Testis (tissue), 3 donors: ENCODE measurements around the gene PHLDA2. TPM values are rescaled to one million over a fixed set of nuclear protein-coding genes. Genes with fewer than 3 reads are reported as not detected.

Source experiments
- DNase-seq: peaks from one replicate; pipeline ENCODE4 v3.0.0-alpha.2; 2019
- H3K27ac ChIP-seq, 2 donors: fragments of 200-600 bp; sonication (generic); one replicate each; pipeline ENCODE4 v1.5.1; 2019
- H3K27me3 ChIP-seq: fragments of 200-600 bp; sonication (generic); one replicate; pipeline ENCODE4 v1.5.1; 2019
- H3K36me3 ChIP-seq: fragments of 200-600 bp; sonication (generic); one replicate; pipeline ENCODE4 v1.5.1; 2017; ENCODE audit warnings: low read depth; ENCODE audit errors: missing control alignments
- H3K4me1 ChIP-seq: fragments of 200-600 bp; sonication (generic); one replicate; pipeline ENCODE4 v1.5.1; 2019
- H3K4me3 ChIP-seq, 2 donors: fragments of 200-600 bp; sonication (generic); one replicate each; pipeline ENCODE4 v1.5.1; 2017 to 2019
- H3K9me3 ChIP-seq: fragments of 200-600 bp; sonication (generic); one replicate; pipeline ENCODE4 v1.5.1; 2017
- POLR2A ChIP-seq: fragments of 450-650 bp; IDR thresholded peaks from one replicate; pipeline ENCODE4 v1.6.1; 2017; ENCODE audit warnings: antibody characterized with exemption, mild to moderate bottlenecking, moderate library complexity
- WGBS, 2 donors: methylation state at CpG; one replicate each; pipeline ENCODE4 v1.1.5; 2018; 5-methylcytosine and 5-hydroxymethylcytosine counted together
- intact Hi-C: fragments of 100-400 bp; cut with DNase I; formaldehyde crosslinking; loops from one replicate; pipeline ENCODE4 v1.15.1; 2023; ENCODE audit warnings: low total_unique reads
- polyA plus RNA-seq: library from polyadenylated mRNA; stranded (reverse); fragments of 350-450 nt; fragmentation: Illumina TruSeq; extraction: RNeasy Lipid Tissue Mini Kit (QIAGEN cat#74804); gene quantifications from one replicate; pipeline ENCODE4 v1.2.3, GENCODE V29; 2014; ENCODE audit warnings: low read depth, low replicate concordance; ENCODE audit not compliant: insufficient read depth
- total RNA-seq, 2 donors: library from RNA; depleted of rRNA; stranded (reverse); fragments of >200 nt; gene quantifications; one replicate each; pipeline ENCODE4 v1.2.3, GENCODE V29; 2016
- TF ChIP-seq, protein P1 (sequence below), 3 experiments: fragments of 450-650 bp in 2 of 3; fragments of 200-600 bp in 1 of 3; sonication (generic) in 1 of 3; IDR thresholded peaks; one replicate each; pipeline ENCODE4 v1.5.1; 2016 to 2019; ENCODE audit warnings: antibody characterized with exemption in 3 of 3, mild to moderate bottlenecking in 2 of 3, moderate library complexity in 1 of 3

Gene PHLDA2
- total and polyA plus RNA-seq, 3 donors from 2014 or later = 0.62 to 4.0 (median 2.2) TPM

- no peaks in the 10 kb centered on the region for H3K9me3 ChIP-seq
- H3K4me1 ChIP-seq = peaks cover 6% of the 10 kb centered on the region
- no peak overlapping the region for H3K27ac ChIP-seq
- H3K36me3 ChIP-seq = no peaks in the 10 kb centered on the region
- intact Hi-C loops = no loop called here
- H3K4me3 ChIP-seq = no peak overlapping the region
- no peaks in the 10 kb centered on the region for H3K27me3 ChIP-seq
- no peak for DNase-seq
- TF ChIP-seq, protein P1, sequence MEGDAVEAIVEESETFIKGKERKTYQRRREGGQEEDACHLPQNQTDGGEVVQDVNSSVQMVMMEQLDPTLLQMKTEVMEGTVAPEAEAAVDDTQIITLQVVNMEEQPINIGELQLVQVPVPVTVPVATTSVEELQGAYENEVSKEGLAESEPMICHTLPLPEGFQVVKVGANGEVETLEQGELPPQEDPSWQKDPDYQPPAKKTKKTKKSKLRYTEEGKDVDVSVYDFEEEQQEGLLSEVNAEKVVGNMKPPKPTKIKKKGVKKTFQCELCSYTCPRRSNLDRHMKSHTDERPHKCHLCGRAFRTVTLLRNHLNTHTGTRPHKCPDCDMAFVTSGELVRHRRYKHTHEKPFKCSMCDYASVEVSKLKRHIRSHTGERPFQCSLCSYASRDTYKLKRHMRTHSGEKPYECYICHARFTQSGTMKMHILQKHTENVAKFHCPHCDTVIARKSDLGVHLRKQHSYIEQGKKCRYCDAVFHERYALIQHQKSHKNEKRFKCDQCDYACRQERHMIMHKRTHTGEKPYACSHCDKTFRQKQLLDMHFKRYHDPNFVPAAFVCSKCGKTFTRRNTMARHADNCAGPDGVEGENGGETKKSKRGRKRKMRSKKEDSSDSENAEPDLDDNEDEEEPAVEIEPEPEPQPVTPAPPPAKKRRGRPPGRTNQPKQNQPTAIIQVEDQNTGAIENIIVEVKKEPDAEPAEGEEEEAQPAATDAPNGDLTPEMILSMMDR (IDR thresholded peaks at IDR 0.05) = no peak
- no peak for TF ChIP-seq POLR2A
- 93 to 95% methylated on average over 29 to 30 of the region's 30 CpGs for WGBS, 2 donors
These were observed 4.2 kb downstream of the PHLDA2 start for GRCh38 chr11:2924821-2925675.

- DNase-seq = no peak
- Histone ChIP-seq H3K4me3 (no peak overlapping the region), H3K9me3 (no peaks in the 10 kb centered on the region), H3K4me1 (peaks cover 5% of the 10 kb centered on the region), H3K27me3 (no peaks in the 10 kb centered on the region), H3K27ac (no peak overlapping the region), H3K36me3 (no peaks in the 10 kb centered on the region)
- WGBS, 2 donors = 89 to 100% methylated on average over 5 to 10 of the region's 10 CpGs
- TF ChIP-seq POLR2A = no peak
- TF ChIP-seq, protein P1 (IDR thresholded peaks at IDR 0.05) = no peak
- intact Hi-C loops = no loop called here
These were observed 4.8 kb downstream of the PHLDA2 start for GRCh38 chr11:2924381-2924780.

- TF ChIP-seq POLR2A = no peak
- TF ChIP-seq, protein P1 (IDR thresholded peaks at IDR 0.05) = no peak
- no peak for DNase-seq
- no peaks in the 10 kb centered on the region for H3K36me3 ChIP-seq
- no peak overlapping the region for H3K4me3 ChIP-seq
- H3K9me3 ChIP-seq = no peaks in the 10 kb centered on the region
- H3K27me3 ChIP-seq = no peaks in the 10 kb centered on the region
- no peak overlapping the region for H3K27ac ChIP-seq
- WGBS, 2 donors = 86 to 92% methylated on average over 7 to 21 of the region's 22 CpGs
- intact Hi-C loops = no loop called here
- peaks cover 5% of the 10 kb centered on the region for H3K4me1 ChIP-seq
These were observed 5.5 kb downstream of the PHLDA2 start for GRCh38 chr11:2923446-2924375.

- Histone ChIP-seq H3K36me3 (no peaks in the 10 kb centered on the region), H3K4me1 (no peaks in the 10 kb centered on the region), H3K4me3 (no peak overlapping the region), H3K9me3 (no peaks in the 10 kb centered on the region), H3K27me3 (no peaks in the 10 kb centered on the region), H3K27ac (no peak overlapping the region)
- 84 to 86% methylated on average over 3 of the region's 3 CpGs for WGBS, 2 donors
- intact Hi-C loops = no loop called here
- DNase-seq = no peak
- TF ChIP-seq, protein P1 (IDR thresholded peaks at IDR 0.05) = no peak
- TF ChIP-seq POLR2A = no peak
These were observed 6.6 kb downstream of the PHLDA2 start for GRCh38 chr11:2922655-2923054.
